PC-9 (cell line): ENCODE measurements around the gene P3H4. TPM values are rescaled to one million over a fixed set of nuclear protein-coding genes. Genes with fewer than 3 reads are reported as not detected.
A peak's percentile ranks its signal among the peaks of the same experiment; 100 is the strongest.

Experiments used
- BruUV-seq: library from RNA; stranded (reverse); fragments of 400-500 nt; replicated peaks from 2 replicates; lab custom pipeline; 2021; lab: Mats Ljungman, UMichigan
- CTCF ChIA-PET: fragments of 300-600 bp; sonication (Branson Sonifier 250); formaldehyde crosslinking; loops from one replicate; lab custom pipeline; 2022; ENCODE audit warnings: antibody characterized with exemption; lab: Charles Lee
- POLR2A ChIA-PET: fragments of 300-600 bp; sonication (Branson Sonifier 250); formaldehyde crosslinking; loops from one replicate; lab custom pipeline; 2022; ENCODE audit warnings: antibody characterized with exemption; ENCODE audit not compliant: unreplicated experiment; lab: Charles Lee
- DNase-seq, 2 experiments: peaks; one replicate each; pipeline versions ENCODE4 v3.0.0 to v3.0.0-alpha.2; 2015 to 2022; ENCODE audit warnings: mixed read lengths in 1 of 2
- H2AFZ ChIP-seq: fragments of 200-600 bp; sonication (generic); 2 replicates; pipeline ENCODE4 v1.8.1; 2017; ENCODE audit warnings: antibody characterized with exemption
- H3F3A ChIP-seq: fragments of 200-600 bp; sonication (generic); 2 replicates; pipeline ENCODE4 v1.8.1; 2017; ENCODE audit warnings: antibody characterized with exemption, mild to moderate bottlenecking, low read depth; ENCODE audit not compliant: insufficient read depth
- H3K27ac ChIP-seq: fragments of 200-600 bp; sonication (generic); 2 replicates; pipeline ENCODE4 v1.6.1; 2016; ENCODE audit warnings: mixed run types
- H3K27me3 ChIP-seq: fragments of 200-600 bp; sonication (generic); 2 replicates; pipeline ENCODE4 v1.6.1; 2016; ENCODE audit warnings: low read depth, mixed run types; ENCODE audit not compliant: insufficient read depth
- H3K36me3 ChIP-seq: fragments of 200-600 bp; sonication (generic); 2 replicates; pipeline ENCODE4 v1.6.1; 2016; ENCODE audit warnings: low read depth, mixed run types
- H3K4me1 ChIP-seq: fragments of 200-600 bp; sonication (generic); replicated peaks from 2 replicates; pipeline ENCODE4 v1.6.1; 2016; ENCODE audit warnings: mixed run types; ENCODE audit not compliant: insufficient read depth
- H3K4me2 ChIP-seq: fragments of 200-600 bp; sonication (generic); 2 replicates; pipeline ENCODE4 v1.6.1; 2017; ENCODE audit warnings: mixed run types
- H3K4me3 ChIP-seq: fragments of 200-600 bp; sonication (generic); 2 replicates; pipeline ENCODE4 v1.6.1; 2016; ENCODE audit warnings: mixed run types
- H3K79me2 ChIP-seq: fragments of 200-600 bp; sonication (generic); 2 replicates; pipeline ENCODE4 v1.6.1; 2017; ENCODE audit warnings: low read depth, mixed run types
- H3K9me2 ChIP-seq: fragments of 200-600 bp; sonication (generic); 2 replicates; pipeline ENCODE4 v1.8.1; 2017; ENCODE audit warnings: mild to moderate bottlenecking; ENCODE audit not compliant: insufficient read depth
- H3K9me3 ChIP-seq: fragments of 200-600 bp; sonication (generic); 2 replicates; pipeline ENCODE4 v1.8.1; 2016; ENCODE audit warnings: low read depth; ENCODE audit not compliant: insufficient read depth
- H4K20me1 ChIP-seq: fragments of 200-600 bp; sonication (generic); 2 replicates; pipeline ENCODE4 v1.8.1; 2017; ENCODE audit not compliant: insufficient read depth
- EZH2 ChIP-seq: fragments of 200-600 bp; sonication (generic); IDR thresholded peaks from 2 replicates; pipeline ENCODE4 v1.8.0; 2017; ENCODE audit warnings: antibody characterized with exemption, low read depth
- intact Hi-C: fragments of 100-400 bp; cut with micrococcal nuclease; formaldehyde crosslinking; loops from one replicate; pipeline ENCODE4 v1.10.0; 2022; ENCODE audit not compliant: unreplicated experiment
- total RNA-seq: library from RNA; stranded (reverse); gene quantifications from 2 replicates; pipeline ENCODE4 v1.2.3, GENCODE V29; 2021
- TF ChIP-seq, protein P1 (sequence below): fragments of 200-600 bp; sonication (generic); conservative IDR thresholded peaks from 2 replicates; pipeline ENCODE4 v1.6.1; 2017; ENCODE audit warnings: mixed run types, antibody characterized with exemption, mild to moderate bottlenecking, moderate library complexity

P3H4 gene
- total RNA-seq, 1 experiment from 2014 or later = 26.8 TPM

GRCh38 chr17:41816637-41817320 lies 5.0 kb upstream of the P3H4 start:
- no peak for TF ChIP-seq EZH2
- TF ChIP-seq, protein P1, sequence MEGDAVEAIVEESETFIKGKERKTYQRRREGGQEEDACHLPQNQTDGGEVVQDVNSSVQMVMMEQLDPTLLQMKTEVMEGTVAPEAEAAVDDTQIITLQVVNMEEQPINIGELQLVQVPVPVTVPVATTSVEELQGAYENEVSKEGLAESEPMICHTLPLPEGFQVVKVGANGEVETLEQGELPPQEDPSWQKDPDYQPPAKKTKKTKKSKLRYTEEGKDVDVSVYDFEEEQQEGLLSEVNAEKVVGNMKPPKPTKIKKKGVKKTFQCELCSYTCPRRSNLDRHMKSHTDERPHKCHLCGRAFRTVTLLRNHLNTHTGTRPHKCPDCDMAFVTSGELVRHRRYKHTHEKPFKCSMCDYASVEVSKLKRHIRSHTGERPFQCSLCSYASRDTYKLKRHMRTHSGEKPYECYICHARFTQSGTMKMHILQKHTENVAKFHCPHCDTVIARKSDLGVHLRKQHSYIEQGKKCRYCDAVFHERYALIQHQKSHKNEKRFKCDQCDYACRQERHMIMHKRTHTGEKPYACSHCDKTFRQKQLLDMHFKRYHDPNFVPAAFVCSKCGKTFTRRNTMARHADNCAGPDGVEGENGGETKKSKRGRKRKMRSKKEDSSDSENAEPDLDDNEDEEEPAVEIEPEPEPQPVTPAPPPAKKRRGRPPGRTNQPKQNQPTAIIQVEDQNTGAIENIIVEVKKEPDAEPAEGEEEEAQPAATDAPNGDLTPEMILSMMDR = no peak
- Histone ChIP-seq H3K4me2 (no peak overlapping the region), H3K79me2 (peaks cover 22% of the 10 kb centered on the region), H3K4me3 (no peak overlapping the region), H3K4me1 (peaks cover 10% of the 10 kb centered on the region), H3K36me3 (no peaks in the 10 kb centered on the region), H3K27ac (no peak overlapping the region), H3F3A (peaks cover 5% of the 10 kb centered on the region; the same call in 1 of the 2 replicates), H3K27me3 (no peaks in the 10 kb centered on the region), H3K9me2 (no peaks in the 10 kb centered on the region), H4K20me1 (no peaks in the 10 kb centered on the region), H3K9me3 (no peaks in the 10 kb centered on the region), H2AFZ (no peak overlapping the region)
- no TSS peak for BruUV-seq
- intact Hi-C loops = no loop called here
- no peak for DNase-seq
- CTCF ChIA-PET = no interaction called here
- POLR2A ChIA-PET = no interaction called here

DNA sequence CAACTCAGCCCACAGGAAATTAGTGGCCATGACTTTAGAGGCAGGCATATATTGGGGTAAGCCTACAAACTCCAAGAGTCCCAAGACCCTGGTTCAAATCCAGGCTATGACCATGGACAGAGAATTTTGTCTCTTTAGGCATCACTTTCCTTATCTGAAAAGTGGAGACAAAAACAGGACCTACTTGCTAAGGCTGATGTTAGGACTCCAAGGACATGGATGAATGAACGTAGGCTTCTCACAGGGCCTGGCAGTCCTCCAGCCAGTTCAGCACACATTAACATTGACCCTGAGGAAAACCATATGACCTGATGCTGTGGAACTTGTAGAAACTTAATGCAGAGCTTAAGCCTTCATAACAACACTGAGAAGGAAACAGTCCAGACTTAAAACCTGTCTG lies 2.4 kb upstream of the P3H4 start:
- BruUV-seq = no TSS peak
- no peaks in the 10 kb centered on the region for H4K20me1 ChIP-seq
- H2AFZ ChIP-seq = no peak overlapping the region
- no peaks in the 10 kb centered on the region for H3K36me3 ChIP-seq
- no peaks in the 10 kb centered on the region for H3K9me2 ChIP-seq
- no peak for DNase-seq
- intact Hi-C loops = no loop called here
- H3F3A ChIP-seq = peaks cover 10% of the 10 kb centered on the region
- no peaks in the 10 kb centered on the region for H3K9me3 ChIP-seq
- peak overlapping the region; percentile 80 for H3K4me2 ChIP-seq
- H3K27me3 ChIP-seq = no peaks in the 10 kb centered on the region
- ChIA-PET CTCF (no interaction called here), POLR2A (no interaction called here)
- peaks cover 43% of the 10 kb centered on the region for H3K79me2 ChIP-seq
- TF ChIP-seq, protein P1 = no peak
- TF ChIP-seq EZH2 = no peak
- peak overlapping the region; percentile 94; the same call in 1 of the 2 replicates for H3K4me3 ChIP-seq
- no peak overlapping the region for H3K27ac ChIP-seq
- peaks cover 26% of the 10 kb centered on the region for H3K4me1 ChIP-seq

DNA sequence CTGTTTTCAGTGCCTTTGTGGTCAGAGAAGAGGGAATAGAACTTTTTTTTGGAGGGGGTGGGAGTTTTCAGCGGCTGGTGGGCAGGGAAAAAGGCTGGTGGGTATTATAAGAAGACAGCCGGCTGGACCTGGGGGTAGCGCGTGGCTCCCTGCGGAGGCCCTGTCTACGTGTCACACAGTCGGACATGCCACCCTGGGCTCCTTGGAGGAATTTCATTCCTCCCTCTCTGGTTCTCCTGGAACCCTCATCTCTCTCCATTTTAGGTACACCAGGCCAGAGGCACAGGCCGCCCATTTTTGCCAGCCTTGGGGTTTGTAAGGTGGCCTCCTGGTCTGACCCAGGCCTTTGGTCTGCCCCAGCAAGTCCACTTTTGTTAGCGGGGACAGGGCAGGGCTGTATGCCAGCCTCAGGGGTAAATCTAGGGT lies 2.0 kb upstream of the P3H4 start:
- POLR2A ChIA-PET = no interaction called here
- intact Hi-C loops = no loop called here
- Histone ChIP-seq H3K9me3 (no peaks in the 10 kb centered on the region), H3K4me2 (peak overlapping the region; percentile 80), H3K9me2 (no peaks in the 10 kb centered on the region), H3K27ac (no peak overlapping the region), H3K4me1 (peaks cover 27% of the 10 kb centered on the region), H4K20me1 (no peaks in the 10 kb centered on the region), H3F3A (peaks cover 12% of the 10 kb centered on the region), H2AFZ (peak overlapping the region; percentile 84), H3K36me3 (0 out of 2 replicates have a peak, but pooled peaks cover 3% of the 10 kb centered on the region), H3K4me3 (peak overlapping the region; percentile 94), H3K27me3 (no peaks in the 10 kb centered on the region), H3K79me2 (peaks cover 48% of the 10 kb centered on the region)
- no TSS peak for BruUV-seq
- no peak for DNase-seq
- CTCF ChIA-PET = no interaction called here
- TF ChIP-seq EZH2 = no peak
- TF ChIP-seq, protein P1 = no peak
